Measurements from ENCODE around the gene CMPK1. TPM values are rescaled to one million over a fixed set of nuclear protein-coding genes. Genes with fewer than 3 reads are reported as not detected.
A peak's percentile ranks its signal among the peaks of the same experiment; 100 is the strongest.

CMPK1 gene
- total RNA-seq, 2 experiments from 2014 or later: 101 to 102 TPM

DNA sequence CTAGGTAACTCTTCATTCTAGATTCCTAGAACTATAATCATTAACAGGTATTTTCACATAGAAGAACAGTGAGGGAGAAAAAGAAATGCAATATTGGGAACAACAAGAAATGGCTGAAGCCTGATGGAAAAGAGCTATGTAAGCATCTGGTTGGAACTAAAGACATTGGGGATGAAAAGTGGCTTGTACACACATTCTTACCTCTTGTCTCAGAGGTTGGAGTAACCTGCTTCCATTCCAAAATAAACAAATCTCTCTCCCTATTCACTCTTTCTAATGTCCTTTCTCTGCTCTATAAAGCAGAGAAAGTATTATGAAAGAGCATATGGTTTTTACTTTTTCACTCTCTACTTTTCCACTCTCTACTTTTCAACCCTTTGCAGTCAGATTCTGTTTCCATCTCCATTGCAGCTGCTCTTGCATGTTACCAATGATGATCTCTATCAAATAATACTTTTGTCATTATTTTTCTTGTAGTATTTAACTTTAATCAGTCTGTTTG, 37.5 kb downstream of the CMPK1 start:
- peaks cover 11% of the 10 kb centered on the region for H3K36me3 Mint-ChIP-seq
- H3K9me3 Mint-ChIP-seq: no peaks in the 10 kb centered on the region
- H3K4me3 Mint-ChIP-seq: no peak overlapping the region
- H3K4me1 Mint-ChIP-seq: no peaks in the 10 kb centered on the region
- H3K27me3 Mint-ChIP-seq: no peaks in the 10 kb centered on the region
- no peak for DNase-seq
- H3K27ac Mint-ChIP-seq: no peak overlapping the region

DNA sequence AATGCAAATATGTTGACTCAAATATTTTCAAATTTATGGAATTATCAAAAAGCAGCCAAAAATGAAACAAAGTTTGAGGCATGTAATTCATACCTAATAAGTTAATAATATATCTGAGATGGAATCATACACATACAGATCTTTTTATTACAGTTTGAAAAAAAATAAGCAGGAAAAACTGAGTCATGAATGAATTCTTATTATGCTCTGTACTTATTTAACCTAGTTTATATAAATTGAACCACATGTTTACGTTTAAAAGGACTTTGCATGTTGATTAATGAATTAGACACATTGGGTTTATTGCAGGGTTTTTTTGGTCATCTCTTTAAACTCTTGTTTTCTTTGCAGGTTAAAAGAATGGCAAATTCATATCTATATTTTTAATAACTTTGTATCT, 40.9 kb downstream of the CMPK1 start:
- Mint-ChIP-seq H3K4me3 (no peak overlapping the region), H3K4me1 (no peaks in the 10 kb centered on the region), H3K27ac (no peak overlapping the region), H3K9me3 (no peaks in the 10 kb centered on the region), H3K36me3 (peaks cover 13% of the 10 kb centered on the region), H3K27me3 (no peaks in the 10 kb centered on the region)
- DNase-seq: no peak

DNA sequence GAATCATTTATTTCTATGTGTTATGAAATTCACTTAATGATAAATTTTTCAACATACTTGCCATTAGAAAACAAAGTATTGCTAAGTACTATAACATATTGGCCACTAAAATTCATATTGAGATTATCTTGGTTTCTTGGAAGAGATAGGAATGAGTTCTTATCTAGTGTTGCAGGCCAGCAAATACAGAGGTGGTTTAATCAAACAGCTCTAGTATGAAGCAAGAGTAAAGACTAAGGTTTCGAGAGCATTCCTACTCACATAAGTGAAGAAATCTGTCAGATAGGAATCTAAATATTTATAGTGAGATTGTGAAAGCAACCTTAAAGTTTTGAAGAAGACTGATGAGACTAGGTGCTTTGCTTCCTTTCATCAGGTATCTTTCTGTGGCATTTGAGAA, 44.6 kb downstream of the CMPK1 start:
- Mint-ChIP-seq H3K36me3 (peaks cover 10% of the 10 kb centered on the region), H3K4me3 (no peak overlapping the region), H3K27me3 (no peaks in the 10 kb centered on the region), H3K4me1 (no peaks in the 10 kb centered on the region), H3K9me3 (no peaks in the 10 kb centered on the region), H3K27ac (no peak overlapping the region)
- DNase-seq: no peak

DNA sequence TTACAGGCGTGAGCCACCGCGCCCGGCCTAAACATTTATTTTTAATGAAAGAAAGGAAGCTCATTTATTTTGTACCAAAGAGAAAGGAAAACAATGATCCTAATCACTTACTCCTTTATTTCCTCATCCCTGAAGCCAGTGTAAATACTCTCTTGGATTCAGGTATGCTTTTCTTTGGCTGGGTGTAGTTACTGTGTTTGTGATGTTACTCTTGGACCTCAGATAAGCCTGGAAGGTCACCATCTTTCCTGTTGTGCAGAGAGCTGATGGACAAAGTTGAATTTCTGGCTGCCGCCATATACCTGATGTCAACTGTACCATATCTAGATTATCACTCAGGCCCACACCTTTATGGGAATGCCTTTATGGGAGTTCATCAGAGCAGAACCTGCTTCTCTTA, 47.1 kb downstream of the CMPK1 start:
- Mint-ChIP-seq H3K36me3 (peaks cover 11% of the 10 kb centered on the region), H3K4me3 (no peak overlapping the region), H3K4me1 (no peaks in the 10 kb centered on the region), H3K27me3 (no peaks in the 10 kb centered on the region), H3K9me3 (no peaks in the 10 kb centered on the region), H3K27ac (no peak overlapping the region)
- no peak for DNase-seq

DNA sequence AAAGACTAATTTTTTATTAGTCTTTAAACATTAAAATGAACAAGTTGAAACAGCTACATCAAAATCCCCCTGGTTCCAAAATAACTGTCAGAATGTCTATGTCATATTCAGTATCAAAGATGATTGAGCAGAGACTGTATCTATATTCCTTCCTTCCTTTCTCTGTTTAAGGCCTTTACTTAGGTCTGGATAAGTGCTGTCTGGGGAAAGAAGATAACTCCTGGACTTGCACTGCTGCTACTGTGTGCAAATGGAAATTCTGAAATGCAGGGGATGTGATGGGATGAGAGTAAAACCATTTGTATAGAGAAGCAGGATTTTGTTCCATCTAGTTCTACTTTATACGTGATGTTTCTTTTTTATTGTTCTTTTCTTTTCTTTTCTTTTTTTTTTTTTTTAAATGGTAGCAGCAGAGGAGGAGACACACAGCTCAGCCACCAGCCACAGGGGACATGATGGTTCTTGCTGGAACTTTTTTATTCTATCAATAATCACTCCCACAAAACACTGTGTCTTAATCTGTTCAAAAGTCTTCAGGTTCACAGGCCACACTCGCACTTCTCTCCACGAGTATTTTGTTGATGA, 48.9 kb downstream of the CMPK1 start:
- Mint-ChIP-seq H3K4me3 (no peak overlapping the region), H3K27me3 (no peaks in the 10 kb centered on the region), H3K36me3 (peaks cover 14% of the 10 kb centered on the region), H3K27ac (no peak overlapping the region), H3K9me3 (no peaks in the 10 kb centered on the region), H3K4me1 (no peaks in the 10 kb centered on the region)
- no peak for DNase-seq

DNA sequence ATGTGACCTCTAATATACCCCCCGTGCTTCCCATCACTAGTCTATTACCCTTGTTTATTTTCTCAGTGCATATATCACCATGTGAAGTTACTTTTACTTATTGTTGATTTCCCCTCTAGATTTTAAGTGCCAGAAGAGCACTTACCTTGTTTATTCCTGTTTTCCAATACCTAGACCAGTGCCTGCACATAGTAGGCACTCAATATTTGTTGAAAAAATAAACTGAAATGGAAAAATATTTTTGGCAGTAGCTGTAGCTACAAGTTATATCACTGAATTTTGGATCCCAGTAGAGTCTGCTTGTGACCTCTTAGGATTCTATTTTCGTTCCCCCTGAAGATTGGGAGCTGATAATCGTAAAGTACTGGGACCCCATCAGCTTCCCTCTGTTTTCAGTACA, 50.5 kb downstream of the CMPK1 start:
- Mint-ChIP-seq H3K4me1 (no peaks in the 10 kb centered on the region), H3K4me3 (no peak overlapping the region), H3K27me3 (no peaks in the 10 kb centered on the region), H3K36me3 (peaks cover 12% of the 10 kb centered on the region), H3K27ac (no peak overlapping the region), H3K9me3 (no peaks in the 10 kb centered on the region)
- no peak for DNase-seq

DNA sequence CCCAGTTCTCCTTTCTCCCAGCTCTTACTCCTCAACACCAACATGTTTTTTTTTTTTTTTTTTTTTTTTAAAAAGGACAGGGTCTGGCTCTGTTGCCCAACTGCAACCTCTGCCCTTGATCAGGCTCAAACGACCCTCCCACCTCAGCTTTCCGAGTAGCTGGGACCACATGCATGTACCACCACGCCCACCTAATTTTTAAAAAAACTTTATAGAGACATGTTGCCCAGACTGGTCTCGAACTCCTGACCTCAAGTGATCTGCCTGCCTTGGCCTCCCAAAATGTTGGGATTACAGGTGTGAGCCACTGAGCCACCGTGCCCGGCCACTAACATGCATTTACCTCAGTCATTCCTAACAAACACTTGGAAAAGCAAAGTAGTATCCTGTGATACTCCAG, 51.4 kb downstream of the CMPK1 start:
- Mint-ChIP-seq H3K4me1 (no peaks in the 10 kb centered on the region), H3K4me3 (no peak overlapping the region), H3K36me3 (peaks cover 5% of the 10 kb centered on the region), H3K27me3 (no peaks in the 10 kb centered on the region), H3K9me3 (no peaks in the 10 kb centered on the region), H3K27ac (no peak overlapping the region)
- no peak for DNase-seq

DNA sequence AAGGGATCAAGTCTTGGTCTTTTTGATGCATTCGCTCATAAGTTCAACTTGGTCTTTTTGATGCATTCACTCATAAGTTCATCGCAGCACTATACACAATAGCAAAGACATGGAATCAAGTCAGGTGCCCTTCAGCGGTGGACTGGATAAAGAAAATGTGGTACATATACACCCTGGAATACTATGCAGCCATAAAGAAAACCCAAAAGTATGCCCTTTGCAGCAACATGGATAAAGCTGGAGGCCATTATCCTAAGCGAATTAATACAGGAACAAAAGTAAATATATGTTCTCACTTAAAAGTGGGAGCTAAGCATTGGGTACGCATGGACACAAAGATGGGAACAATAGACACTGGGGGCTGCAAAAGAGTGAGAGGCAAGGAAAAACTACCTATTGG, 52.7 kb downstream of the CMPK1 start:
- DNase-seq: no peak
- H3K4me3 Mint-ChIP-seq: no peak overlapping the region
- H3K27me3 Mint-ChIP-seq: no peaks in the 10 kb centered on the region
- no peak overlapping the region for H3K27ac Mint-ChIP-seq
- H3K4me1 Mint-ChIP-seq: no peaks in the 10 kb centered on the region
- H3K36me3 Mint-ChIP-seq: peaks cover 5% of the 10 kb centered on the region
- no peaks in the 10 kb centered on the region for H3K9me3 Mint-ChIP-seq

DNA sequence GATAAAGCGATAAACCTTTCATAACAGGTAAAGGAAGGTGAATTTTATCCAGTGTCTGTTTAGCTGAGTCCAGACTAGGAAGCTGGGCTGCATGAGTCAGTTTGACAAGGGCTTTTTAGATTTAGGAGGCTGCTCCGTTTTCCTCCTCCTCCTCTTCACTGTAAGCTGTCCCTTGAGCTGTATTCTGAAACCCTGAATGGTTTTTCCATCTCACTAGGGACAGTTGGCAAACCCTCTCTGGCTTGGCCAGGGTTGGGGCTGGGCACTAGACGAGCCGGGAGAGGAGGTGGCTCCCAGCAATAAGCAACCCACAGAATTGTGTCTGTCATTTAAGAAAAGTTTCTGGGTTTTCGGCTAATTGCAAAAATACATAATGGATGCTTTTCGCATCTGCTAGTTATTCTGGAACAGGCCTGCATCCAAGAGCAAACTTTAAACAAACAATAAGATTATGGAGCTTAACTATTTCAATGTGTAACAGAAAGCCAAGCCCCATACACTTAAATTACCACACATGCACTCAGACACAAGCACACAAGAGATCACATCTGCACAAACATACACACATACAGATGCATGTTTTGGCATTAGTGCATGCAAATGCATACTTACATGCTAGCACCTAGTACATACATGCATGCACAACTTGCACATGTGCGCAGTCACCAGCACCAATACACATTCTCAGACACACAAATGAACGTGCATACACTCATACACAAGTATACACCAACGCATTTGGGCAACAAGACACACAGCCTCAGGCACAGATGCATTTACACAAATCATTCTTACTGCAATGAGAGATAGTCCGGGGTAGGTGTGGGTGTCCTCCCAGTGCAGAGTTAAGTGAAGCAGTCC, 54.7 kb downstream of the CMPK1 start:
- H3K36me3 Mint-ChIP-seq: peaks cover 5% of the 10 kb centered on the region
- no peak for DNase-seq
- H3K27ac Mint-ChIP-seq: no peak overlapping the region
- peaks cover 4% of the 10 kb centered on the region for H3K27me3 Mint-ChIP-seq
- H3K9me3 Mint-ChIP-seq: no peaks in the 10 kb centered on the region
- H3K4me3 Mint-ChIP-seq: no peak overlapping the region
- no peaks in the 10 kb centered on the region for H3K4me1 Mint-ChIP-seq

DNA sequence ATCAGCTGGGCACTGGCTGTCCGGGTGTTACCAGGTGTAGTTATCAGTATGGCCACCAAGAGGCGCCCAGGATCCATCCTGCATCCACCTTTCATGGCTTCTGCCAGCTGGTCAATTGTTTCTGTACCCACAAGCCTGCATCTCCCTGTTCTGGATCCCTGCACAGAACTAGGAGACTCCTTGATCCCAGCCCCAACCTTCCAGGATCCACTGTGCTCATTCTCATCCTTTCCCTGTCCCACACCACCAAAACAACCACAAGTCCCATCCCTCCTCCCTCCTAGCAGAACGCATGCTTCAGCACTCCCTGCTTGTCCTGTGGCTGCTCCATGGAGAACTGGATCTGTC, 55.3 kb downstream of the CMPK1 start:
- peak; percentile 31 for DNase-seq
- H3K36me3 Mint-ChIP-seq: peaks cover 3% of the 10 kb centered on the region
- H3K27me3 Mint-ChIP-seq: peaks cover 4% of the 10 kb centered on the region
- no peaks in the 10 kb centered on the region for H3K9me3 Mint-ChIP-seq
- no peaks in the 10 kb centered on the region for H3K4me1 Mint-ChIP-seq
- no peak overlapping the region for H3K4me3 Mint-ChIP-seq
- no peak overlapping the region for H3K27ac Mint-ChIP-seq

DNA sequence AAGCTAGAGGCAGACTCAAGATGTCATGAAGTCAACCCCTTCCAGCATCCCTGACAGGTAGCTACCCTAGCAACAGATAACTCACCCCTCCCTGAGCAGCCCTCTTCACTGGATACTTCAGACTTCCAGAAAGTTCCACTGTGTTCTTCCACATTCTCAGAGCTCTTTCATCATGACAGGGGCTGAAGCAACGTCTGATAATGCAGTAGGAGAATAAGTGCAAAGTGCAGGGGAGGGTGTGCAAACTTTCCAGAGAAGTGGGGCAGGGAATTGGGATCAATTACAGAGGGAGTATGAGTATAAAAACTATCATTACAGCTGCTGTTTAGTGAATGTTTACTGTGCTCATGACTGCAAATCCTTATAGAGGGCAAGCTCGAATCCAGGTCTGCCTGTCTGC, 56.1 kb downstream of the CMPK1 start:
- H3K36me3 Mint-ChIP-seq: peaks cover 3% of the 10 kb centered on the region
- no peaks in the 10 kb centered on the region for H3K9me3 Mint-ChIP-seq
- DNase-seq: no peak
- H3K4me3 Mint-ChIP-seq: no peak overlapping the region
- peaks cover 4% of the 10 kb centered on the region for H3K27me3 Mint-ChIP-seq
- H3K27ac Mint-ChIP-seq: no peak overlapping the region
- H3K4me1 Mint-ChIP-seq: no peaks in the 10 kb centered on the region

DNA sequence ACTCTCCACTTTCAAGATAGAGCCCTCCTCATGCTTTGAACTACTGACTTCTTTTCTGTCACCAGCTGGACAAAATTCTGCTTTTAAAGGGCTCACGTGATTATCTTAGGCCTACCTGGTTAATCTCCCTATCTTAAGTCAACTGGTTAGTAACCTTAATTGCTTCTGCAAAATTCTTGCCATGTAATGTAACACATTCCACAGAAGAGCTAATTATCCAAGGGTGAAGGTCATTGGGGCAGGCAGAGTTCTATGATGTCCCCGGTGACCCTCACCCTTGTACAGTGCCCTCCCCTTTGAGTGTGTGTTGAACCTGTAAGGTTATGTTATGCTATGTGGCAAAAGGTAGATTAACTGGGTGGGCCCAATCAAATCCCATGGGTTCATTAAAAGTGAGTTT, 57.3 kb downstream of the CMPK1 start:
- Mint-ChIP-seq H3K27ac (no peak overlapping the region), H3K4me3 (no peak overlapping the region), H3K4me1 (no peaks in the 10 kb centered on the region), H3K27me3 (peaks cover 10% of the 10 kb centered on the region), H3K36me3 (peaks cover 3% of the 10 kb centered on the region), H3K9me3 (no peaks in the 10 kb centered on the region)
- no peak for DNase-seq

DNA sequence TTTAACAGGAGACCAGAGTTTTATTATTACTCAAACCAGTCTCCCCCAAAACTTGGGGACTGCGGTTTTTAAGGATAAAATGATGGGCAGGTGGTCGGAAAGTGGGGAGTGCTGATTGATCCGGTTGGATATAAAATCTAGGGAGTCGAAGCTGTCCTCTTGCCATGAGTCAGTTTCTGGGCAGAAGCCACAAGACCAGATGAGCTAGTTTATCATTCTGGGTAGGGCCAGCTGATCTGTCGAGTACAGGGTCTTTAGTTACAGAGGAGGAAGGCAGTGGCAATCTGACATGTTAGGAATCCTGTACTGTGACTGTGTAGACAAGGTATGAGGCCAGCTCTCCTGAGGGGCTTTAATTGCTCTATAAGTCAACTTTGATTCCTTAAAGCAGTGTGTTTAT, 59.6 kb downstream of the CMPK1 start:
- H3K36me3 Mint-ChIP-seq: no peaks in the 10 kb centered on the region
- no peaks in the 10 kb centered on the region for H3K4me1 Mint-ChIP-seq
- H3K9me3 Mint-ChIP-seq: no peaks in the 10 kb centered on the region
- no peak overlapping the region for H3K27ac Mint-ChIP-seq
- no peak overlapping the region for H3K4me3 Mint-ChIP-seq
- H3K27me3 Mint-ChIP-seq: peaks cover 22% of the 10 kb centered on the region
- no peak for DNase-seq

DNA sequence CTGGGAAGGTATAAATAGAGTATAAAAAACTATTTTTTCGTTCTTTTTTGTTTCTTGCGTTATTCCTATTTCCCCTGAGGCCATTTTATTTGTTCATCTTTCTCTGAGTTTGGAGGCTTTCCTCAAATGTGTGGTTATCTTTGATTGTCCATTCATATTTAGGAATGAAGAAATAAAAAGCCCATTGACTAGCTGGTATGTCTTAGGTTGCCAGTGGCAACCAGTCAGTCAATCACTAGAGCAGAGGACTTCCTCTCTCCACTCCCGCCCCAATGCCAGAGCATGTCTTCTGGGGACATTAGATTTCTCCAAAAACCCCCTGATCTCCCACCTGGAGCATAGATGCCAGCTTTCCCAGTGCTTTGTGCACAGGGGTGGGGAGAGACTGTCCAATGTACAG, 61.8 kb downstream of the CMPK1 start:
- H3K4me3 Mint-ChIP-seq: no peak overlapping the region
- no peaks in the 10 kb centered on the region for H3K9me3 Mint-ChIP-seq
- H3K27ac Mint-ChIP-seq: no peak overlapping the region
- no peak for DNase-seq
- peaks cover 25% of the 10 kb centered on the region for H3K27me3 Mint-ChIP-seq
- no peaks in the 10 kb centered on the region for H3K36me3 Mint-ChIP-seq
- H3K4me1 Mint-ChIP-seq: no peaks in the 10 kb centered on the region

DNA sequence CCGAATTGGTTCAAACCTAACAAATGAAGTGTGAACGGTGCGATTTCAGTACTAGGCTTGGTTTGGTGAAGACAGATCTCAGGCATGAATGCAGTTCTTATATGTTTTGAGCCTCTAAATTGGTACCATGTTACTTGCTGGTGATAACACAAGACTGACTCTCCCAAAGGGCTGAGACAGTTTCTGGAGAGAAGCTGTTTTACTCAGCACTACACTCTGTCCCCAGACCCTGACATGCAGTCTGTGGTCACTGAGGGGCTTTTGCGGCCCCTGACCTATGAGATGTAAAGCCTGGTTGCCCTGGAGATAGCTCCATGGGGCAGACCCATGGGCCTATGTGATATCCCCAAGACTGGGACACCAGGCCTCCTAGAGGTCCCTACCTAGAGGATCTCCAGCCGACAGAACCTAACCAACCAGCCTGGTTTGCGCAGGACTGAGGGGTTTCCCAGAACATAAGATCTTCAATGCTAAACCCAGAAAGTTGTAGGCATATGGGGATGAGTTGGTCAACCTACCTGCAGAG, 63.1 kb downstream of the CMPK1 start:
- no peaks in the 10 kb centered on the region for H3K9me3 Mint-ChIP-seq
- no peak overlapping the region for H3K4me3 Mint-ChIP-seq
- no peaks in the 10 kb centered on the region for H3K36me3 Mint-ChIP-seq
- H3K27ac Mint-ChIP-seq: no peak overlapping the region
- no peaks in the 10 kb centered on the region for H3K4me1 Mint-ChIP-seq
- H3K27me3 Mint-ChIP-seq: peaks cover 33% of the 10 kb centered on the region
- no peak for DNase-seq
